NCI-H345 treated with DMSO at 0.1 percent for 48 hours (cell line): ENCODE measurements around the gene TMEM204.
"Not testable (repeated sequence)": the region's sequence is repeated elsewhere in the genome, so short reads cannot be mapped to it uniquely, and the experiment has no call there.

Experiments used
- DNase-seq: peaks from one replicate; lab custom pipeline; 2025; ENCODE audit not compliant: unreplicated experiment; lab: John Stamatoyannopoulos, UW

Gene TMEM204

DNA sequence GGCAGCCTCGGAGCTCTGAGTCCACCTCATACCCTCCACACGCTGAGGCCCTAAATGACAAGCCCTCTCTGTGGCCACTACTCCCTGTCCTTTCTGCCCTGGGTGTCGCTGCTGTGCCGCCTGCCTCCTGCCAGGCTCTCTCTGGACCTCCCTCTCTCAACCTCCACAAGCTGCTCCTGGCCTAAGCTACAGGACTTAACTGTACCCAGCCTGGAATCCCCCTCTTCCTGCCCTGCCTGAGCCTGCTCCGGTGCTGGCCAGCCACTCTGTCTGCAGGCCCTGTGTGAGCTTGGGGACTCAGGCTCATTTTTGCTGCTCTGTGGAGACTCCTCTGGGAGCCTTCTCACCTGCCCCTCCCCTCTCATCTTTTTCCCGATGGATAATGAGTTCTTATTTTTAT is 56.9 kb downstream of the TMEM204 start:
- no peak for DNase-seq

- no peak for DNase-seq
Measured at GRCh38 chr16:1590930-1591705, 57.7 kb downstream of the TMEM204 start.

DNA sequence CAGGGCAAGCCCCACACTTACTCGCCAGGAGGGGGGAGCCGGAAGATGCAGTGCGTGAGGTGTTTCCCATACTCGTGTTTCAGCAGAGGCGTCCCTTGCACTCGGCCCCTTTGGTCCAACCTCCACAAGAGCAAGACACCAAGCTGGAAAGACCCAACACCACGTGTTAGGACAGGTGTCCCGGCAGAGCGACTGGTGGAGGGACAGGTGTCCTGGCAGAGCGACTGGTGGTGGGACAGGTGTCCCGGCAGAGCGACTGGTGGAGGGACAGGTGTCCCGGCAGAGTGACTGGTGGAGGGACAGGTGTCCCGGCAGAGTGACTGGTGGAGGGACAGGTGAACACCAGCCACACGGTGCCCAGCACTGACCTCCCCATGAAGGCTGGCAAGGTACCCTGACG is 59.0 kb downstream of the TMEM204 start:
- DNase-seq: no peak

- not testable (repeated sequence) for DNase-seq
Measured at GRCh38 chr16:1595511-1595910, 62.0 kb downstream of the TMEM204 start.

DNA sequence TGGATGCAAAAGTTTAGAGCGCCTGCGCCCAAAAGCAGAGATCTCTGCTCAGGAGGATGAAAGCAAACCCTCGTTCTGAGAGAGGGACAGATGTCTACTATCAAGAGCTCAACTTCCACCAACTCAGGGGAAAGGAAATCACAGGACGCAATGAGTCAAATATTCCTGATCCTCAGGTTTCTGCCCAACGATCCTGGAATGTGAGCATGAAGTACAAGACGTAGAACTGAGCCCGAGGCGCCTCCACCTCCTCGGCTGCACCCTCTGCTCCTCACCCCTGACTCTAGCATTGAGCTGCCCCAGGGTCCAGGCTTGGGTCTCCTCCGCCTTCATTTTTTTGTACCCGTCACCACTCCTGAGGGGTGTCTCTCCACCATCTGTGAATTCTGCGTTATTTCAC is 63.0 kb downstream of the TMEM204 start:
- DNase-seq: no peak

DNA sequence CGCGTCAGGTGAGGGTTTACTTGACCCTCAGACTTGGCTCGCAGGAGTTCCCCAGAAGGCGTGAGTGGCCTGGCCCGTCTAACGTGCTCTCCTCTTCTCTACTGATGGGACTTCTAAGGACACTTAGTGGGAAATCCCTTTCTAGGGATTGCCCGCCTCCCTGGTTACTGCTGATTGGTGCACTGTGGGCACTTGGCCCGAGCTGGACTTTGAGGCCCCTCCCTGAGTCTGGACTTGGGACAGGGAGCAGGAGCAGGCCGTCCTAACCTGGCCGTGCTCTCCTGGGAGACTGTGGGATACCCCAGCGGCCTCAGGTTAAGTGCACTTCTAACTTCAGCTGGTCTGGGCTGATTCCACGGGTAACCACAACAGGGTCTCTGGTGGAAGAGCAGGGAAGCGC is 63.7 kb downstream of the TMEM204 start:
- no peak for DNase-seq

GRCh38 chr16:1601031-1601430 is 67.6 kb downstream of the TMEM204 start:
- DNase-seq: no peak

DNA sequence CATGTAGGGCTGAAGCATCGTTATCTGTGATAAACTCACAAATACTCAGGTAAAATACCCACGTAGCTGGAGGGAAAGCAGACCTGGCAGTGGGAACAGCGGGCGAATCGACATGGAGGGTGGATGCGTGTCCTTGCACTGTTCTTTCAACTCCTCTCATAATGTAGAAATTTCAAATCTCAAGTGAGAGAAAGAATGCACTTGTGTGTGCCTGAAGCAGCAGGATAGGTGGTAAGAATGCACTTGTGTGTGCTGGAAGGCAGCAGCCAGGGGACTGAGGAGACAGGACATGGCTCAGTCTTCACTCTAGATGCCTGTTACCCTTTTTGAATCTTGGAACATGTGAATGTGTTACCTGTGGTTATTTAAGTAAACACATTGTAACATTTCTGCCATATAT is 68.0 kb downstream of the TMEM204 start:
- no peak for DNase-seq

GRCh38 chr16:1602285-1602684 is 68.8 kb downstream of the TMEM204 start:
- no peak for DNase-seq
